IPS-15b (cell line): ENCODE results near the gene SORCS3.

Experiments used
- H3K27me3 ChIP-seq: one replicate; pipeline ENCODE4 v1.6.1; 2013; ENCODE audit warnings: low read length; ENCODE audit not compliant: control insufficient read depth, insufficient read depth
- H3K36me3 ChIP-seq: one replicate; pipeline ENCODE4 v1.6.1; 2013; ENCODE audit warnings: low read length; ENCODE audit not compliant: control insufficient read depth, insufficient read depth
- H3K4me1 ChIP-seq: one replicate; pipeline ENCODE4 v1.6.1; 2013; ENCODE audit warnings: mild to moderate bottlenecking, low read length; ENCODE audit not compliant: control insufficient read depth, insufficient read depth
- H3K4me3 ChIP-seq: one replicate; pipeline ENCODE4 v1.5.1; 2013; ENCODE audit warnings: low read depth, low read length
- H3K9ac ChIP-seq: one replicate; pipeline ENCODE4 v1.6.1; 2013; ENCODE audit warnings: low read depth, mild to moderate bottlenecking, low read length
- H3K9me3 ChIP-seq: one replicate; pipeline ENCODE4 v1.6.1; 2013; ENCODE audit warnings: mild to moderate bottlenecking, low read length; ENCODE audit not compliant: control insufficient read depth, insufficient read depth

The SORCS3 gene

DNA sequence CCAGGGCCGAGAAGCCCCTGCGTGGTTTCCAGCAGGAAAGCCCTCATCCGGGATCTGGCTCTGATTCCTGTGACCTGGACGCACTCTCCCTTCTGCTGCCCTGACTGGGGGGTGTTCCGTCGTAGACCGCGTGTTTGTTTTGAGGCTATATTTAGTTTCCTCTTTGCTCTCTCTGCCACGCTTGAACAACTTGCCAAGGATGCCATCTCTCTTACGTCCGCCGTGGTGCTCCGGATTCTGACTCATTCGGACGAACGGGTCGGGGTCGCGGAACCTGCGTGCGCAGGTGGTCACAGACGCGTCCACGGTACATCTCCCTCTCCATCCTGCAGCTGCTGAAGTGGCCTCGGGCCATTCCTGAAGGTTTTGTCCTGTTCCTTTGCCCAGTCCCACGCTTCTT lies 10.4 kb upstream of the SORCS3 start:
- Histone ChIP-seq H3K4me1 (no peaks in the 10 kb centered on the region), H3K9ac (no peak overlapping the region), H3K4me3 (no peak overlapping the region), H3K9me3 (no peaks in the 10 kb centered on the region), H3K27me3 (no peaks in the 10 kb centered on the region), H3K36me3 (no peaks in the 10 kb centered on the region)

GRCh38 chr10:104631946-104632345 lies 9.1 kb upstream of the SORCS3 start:
- H3K9me3 ChIP-seq: no peaks in the 10 kb centered on the region
- no peaks in the 10 kb centered on the region for H3K36me3 ChIP-seq
- H3K9ac ChIP-seq: no peak overlapping the region
- no peak overlapping the region for H3K4me3 ChIP-seq
- H3K4me1 ChIP-seq: no peaks in the 10 kb centered on the region
- peaks cover 3% of the 10 kb centered on the region for H3K27me3 ChIP-seq

DNA sequence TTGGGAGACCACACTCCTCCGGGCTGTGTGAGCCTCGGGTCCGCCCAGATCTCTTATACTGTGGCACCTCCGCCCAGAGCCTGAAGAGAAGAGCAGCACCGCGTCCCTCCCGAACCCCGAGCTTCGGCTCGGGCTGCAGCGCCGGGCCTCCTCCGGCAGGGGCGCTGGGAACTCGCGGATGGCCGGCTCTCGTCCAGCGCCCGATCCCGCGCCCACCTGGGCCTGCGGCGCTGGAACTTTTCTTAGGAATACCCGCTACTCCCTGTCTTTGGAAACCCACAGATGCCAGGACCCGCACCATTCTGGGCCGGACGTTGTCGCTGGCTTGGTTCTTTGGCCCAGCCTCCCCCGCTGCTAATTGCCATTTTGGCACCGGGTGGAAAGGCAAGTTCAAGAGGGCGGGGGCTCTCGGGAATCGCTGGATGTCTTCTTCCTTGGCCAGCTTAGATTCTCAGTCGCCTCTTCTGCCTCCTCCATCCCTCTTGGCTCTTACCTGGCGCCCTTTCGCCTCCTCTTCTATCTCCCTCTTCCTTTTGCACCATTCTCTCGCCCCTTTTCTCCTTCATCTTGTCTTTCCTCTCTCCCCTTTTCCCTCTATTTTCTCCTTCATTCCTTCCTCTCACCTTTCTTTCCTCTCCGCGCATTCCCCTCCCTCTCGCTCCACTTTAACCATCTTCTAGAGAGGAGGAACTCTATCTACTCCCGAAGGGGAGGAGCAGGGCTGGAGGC lies 2.1 kb upstream of the SORCS3 start:
- Histone ChIP-seq H3K4me3 (peak overlapping the region; percentile 78), H3K4me1 (peaks cover 3% of the 10 kb centered on the region), H3K27me3 (peaks cover 66% of the 10 kb centered on the region), H3K36me3 (no peaks in the 10 kb centered on the region), H3K9me3 (no peaks in the 10 kb centered on the region), H3K9ac (no peak overlapping the region)

DNA sequence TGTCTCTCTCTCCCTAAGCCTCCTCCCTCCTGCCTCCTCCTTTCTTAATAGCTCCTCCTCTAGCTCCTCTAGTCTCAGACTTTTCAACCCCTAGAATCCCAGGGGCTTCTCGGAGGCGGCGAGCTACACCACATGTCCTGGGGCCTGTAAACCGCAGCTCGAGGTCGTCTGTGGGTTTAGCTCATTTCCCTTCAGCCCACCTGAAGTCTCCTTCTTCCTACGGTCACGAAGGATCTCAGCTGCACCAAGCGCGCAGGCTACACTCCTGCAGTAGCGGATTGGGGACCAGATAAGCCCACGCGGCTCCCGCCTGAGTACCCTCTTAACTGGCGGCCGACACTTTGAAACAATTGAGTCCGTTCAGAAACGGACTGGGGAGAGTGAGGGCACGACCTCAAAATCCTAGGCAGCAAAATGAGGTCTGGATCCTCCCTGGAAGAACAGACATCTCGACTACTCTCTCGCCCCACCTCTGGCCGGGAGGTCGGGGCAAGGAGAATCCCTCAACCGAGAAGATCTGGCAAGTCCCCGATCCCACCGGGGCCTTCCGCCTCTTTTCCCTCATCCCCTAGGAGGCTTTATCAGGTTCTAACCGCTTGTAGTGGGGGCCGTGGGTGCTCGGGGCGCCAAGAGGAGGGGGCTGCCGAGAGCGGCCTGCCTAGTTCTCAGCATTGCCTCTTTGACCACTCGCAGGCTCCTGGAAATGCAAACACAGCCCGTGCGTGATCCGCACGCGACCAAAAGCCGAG lies 1.3 kb upstream of the SORCS3 start:
- Histone ChIP-seq H3K27me3 (peaks cover 73% of the 10 kb centered on the region), H3K9me3 (no peaks in the 10 kb centered on the region), H3K9ac (no peak overlapping the region), H3K4me3 (peak overlapping the region; percentile 78), H3K4me1 (peaks cover 3% of the 10 kb centered on the region), H3K36me3 (no peaks in the 10 kb centered on the region)

GRCh38 chr10:104640339-104641186 lies 527 bp upstream of the SORCS3 start:
- Histone ChIP-seq H3K4me3 (peak overlapping the region; percentile 78), H3K9ac (no peak overlapping the region), H3K4me1 (peaks cover 3% of the 10 kb centered on the region), H3K9me3 (no peaks in the 10 kb centered on the region), H3K27me3 (peaks cover 81% of the 10 kb centered on the region), H3K36me3 (no peaks in the 10 kb centered on the region)

GRCh38 chr10:104641937-104642657 lies 1.0 kb downstream of the SORCS3 start:
- Histone ChIP-seq H3K9ac (peak overlapping the region; percentile 41), H3K36me3 (no peaks in the 10 kb centered on the region), H3K27me3 (peaks cover 92% of the 10 kb centered on the region), H3K9me3 (no peaks in the 10 kb centered on the region), H3K4me3 (peak overlapping the region; percentile 78), H3K4me1 (peaks cover 3% of the 10 kb centered on the region)

DNA sequence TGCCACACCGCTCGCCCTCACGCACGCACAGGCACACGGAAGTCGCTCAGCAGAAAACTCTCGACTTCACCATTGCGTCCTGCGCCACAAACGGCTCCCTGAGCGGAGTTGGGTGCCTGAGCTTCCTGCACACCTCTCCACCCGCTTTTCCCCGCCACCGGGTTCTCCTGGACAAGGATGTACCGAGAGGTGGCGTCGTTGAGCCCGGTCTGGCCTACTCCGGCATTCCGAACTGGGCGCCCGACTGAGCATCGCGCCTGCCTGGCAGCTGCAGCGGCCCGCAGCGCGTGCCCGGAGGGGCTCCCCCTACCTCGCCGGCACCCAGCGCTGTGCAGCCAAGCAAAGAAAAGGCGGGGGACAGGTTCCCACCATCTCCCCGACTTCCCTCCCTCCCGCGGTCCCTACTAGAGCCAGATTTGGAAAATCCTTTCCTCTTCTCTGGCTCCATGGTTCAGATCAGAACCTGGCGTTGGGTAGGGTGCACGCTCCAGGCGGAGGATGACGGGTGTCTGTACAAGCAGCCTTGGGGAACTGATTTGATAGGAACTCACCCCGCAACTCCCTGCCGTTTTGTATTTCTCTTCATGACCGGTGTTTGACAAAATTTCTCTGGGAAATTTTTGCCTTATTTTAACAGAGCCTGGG lies 1.7 kb downstream of the SORCS3 start:
- peak overlapping the region; percentile 62 for H3K4me3 ChIP-seq
- H3K36me3 ChIP-seq: no peaks in the 10 kb centered on the region
- peak overlapping the region; percentile 41 for H3K9ac ChIP-seq
- peaks cover 3% of the 10 kb centered on the region for H3K4me1 ChIP-seq
- H3K27me3 ChIP-seq: peaks cover 90% of the 10 kb centered on the region
- H3K9me3 ChIP-seq: no peaks in the 10 kb centered on the region

GRCh38 chr10:104643303-104643663 lies 2.2 kb downstream of the SORCS3 start:
- H3K36me3 ChIP-seq: no peaks in the 10 kb centered on the region
- peak overlapping the region; percentile 62 for H3K4me3 ChIP-seq
- no peaks in the 10 kb centered on the region for H3K9me3 ChIP-seq
- peaks cover 86% of the 10 kb centered on the region for H3K27me3 ChIP-seq
- no peak overlapping the region for H3K9ac ChIP-seq
- peaks cover 3% of the 10 kb centered on the region for H3K4me1 ChIP-seq

GRCh38 chr10:104646146-104646545 lies 5.1 kb downstream of the SORCS3 start:
- Histone ChIP-seq H3K4me1 (no peaks in the 10 kb centered on the region), H3K9me3 (no peaks in the 10 kb centered on the region), H3K36me3 (no peaks in the 10 kb centered on the region), H3K27me3 (peaks cover 60% of the 10 kb centered on the region), H3K4me3 (no peak overlapping the region), H3K9ac (no peak overlapping the region)

- peaks cover 42% of the 10 kb centered on the region for H3K27me3 ChIP-seq
- no peak overlapping the region for H3K4me3 ChIP-seq
- no peaks in the 10 kb centered on the region for H3K9me3 ChIP-seq
- no peaks in the 10 kb centered on the region for H3K4me1 ChIP-seq
- H3K9ac ChIP-seq: no peak overlapping the region
- H3K36me3 ChIP-seq: no peaks in the 10 kb centered on the region
These were observed 7.3 kb downstream of the SORCS3 start for GRCh38 chr10:104648421-104648820.

DNA sequence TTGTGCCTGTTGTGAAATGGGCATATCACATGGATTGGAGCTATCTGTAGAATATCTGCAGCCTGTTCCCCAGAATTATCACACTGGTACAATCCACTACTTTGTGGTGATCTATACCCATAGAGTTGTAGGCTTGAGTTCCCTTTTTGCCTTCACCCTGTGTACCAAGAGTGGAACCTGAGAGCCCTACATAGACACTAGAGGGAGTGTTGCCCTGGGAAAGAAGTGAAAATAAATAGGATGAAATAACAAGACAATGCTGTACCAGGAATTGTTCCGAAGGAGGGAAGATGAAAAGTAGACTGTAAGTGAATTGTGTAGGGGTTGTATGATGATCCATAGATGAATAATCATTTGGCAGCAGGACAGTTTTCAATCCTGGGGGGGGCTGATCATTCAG lies 9.0 kb downstream of the SORCS3 start:
- no peaks in the 10 kb centered on the region for H3K36me3 ChIP-seq
- H3K27me3 ChIP-seq: peaks cover 25% of the 10 kb centered on the region
- H3K4me3 ChIP-seq: no peak overlapping the region
- no peaks in the 10 kb centered on the region for H3K4me1 ChIP-seq
- H3K9me3 ChIP-seq: no peaks in the 10 kb centered on the region
- no peak overlapping the region for H3K9ac ChIP-seq
